Measurements from ENCODE around the gene UGT1A10. TPM values are rescaled to one million over a fixed set of nuclear protein-coding genes. Genes with fewer than 3 reads are reported as not detected.
"Not testable (repeated sequence)": the region's sequence is repeated elsewhere in the genome, so short reads cannot be mapped to it uniquely, and the experiment has no call there.

UGT1A10 gene
- total RNA-seq, 1 experiment from 2014 or later, result not detected

DNA sequence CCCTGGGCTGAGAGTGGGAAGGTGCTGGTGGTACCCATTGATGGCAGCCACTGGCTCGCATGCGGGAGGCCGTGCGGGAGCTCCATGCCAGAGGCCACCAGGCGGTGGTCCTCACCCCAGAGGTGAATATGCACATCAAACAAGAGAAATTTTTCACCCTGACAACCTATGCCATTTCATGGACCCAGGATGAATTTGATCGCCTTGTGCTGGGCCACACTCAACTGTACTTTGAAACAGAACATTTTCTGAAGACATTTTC lies 111.0 kb downstream of the UGT1A10 start (continued):
- TF ChIP-seq, protein P1, sequence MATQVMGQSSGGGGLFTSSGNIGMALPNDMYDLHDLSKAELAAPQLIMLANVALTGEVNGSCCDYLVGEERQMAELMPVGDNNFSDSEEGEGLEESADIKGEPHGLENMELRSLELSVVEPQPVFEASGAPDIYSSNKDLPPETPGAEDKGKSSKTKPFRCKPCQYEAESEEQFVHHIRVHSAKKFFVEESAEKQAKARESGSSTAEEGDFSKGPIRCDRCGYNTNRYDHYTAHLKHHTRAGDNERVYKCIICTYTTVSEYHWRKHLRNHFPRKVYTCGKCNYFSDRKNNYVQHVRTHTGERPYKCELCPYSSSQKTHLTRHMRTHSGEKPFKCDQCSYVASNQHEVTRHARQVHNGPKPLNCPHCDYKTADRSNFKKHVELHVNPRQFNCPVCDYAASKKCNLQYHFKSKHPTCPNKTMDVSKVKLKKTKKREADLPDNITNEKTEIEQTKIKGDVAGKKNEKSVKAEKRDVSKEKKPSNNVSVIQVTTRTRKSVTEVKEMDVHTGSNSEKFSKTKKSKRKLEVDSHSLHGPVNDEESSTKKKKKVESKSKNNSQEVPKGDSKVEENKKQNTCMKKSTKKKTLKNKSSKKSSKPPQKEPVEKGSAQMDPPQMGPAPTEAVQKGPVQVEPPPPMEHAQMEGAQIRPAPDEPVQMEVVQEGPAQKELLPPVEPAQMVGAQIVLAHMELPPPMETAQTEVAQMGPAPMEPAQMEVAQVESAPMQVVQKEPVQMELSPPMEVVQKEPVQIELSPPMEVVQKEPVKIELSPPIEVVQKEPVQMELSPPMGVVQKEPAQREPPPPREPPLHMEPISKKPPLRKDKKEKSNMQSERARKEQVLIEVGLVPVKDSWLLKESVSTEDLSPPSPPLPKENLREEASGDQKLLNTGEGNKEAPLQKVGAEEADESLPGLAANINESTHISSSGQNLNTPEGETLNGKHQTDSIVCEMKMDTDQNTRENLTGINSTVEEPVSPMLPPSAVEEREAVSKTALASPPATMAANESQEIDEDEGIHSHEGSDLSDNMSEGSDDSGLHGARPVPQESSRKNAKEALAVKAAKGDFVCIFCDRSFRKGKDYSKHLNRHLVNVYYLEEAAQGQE (IDR thresholded peaks at IDR 0.05; ENCODE audit: low read depth), result no peak
- TF ChIP-seq ZNF274 (IDR thresholded peaks at IDR 0.05; ENCODE audit: low read depth, low read length) (no peak), POLR2A (IDR thresholded peaks at IDR 0.05; ENCODE audit: borderline replicate concordance, extremely low read depth, insufficient read depth, insufficient read length) (no peak), SP1 (IDR thresholded peaks at IDR 0.05; ENCODE audit: low read depth) (no peak), CBX3 (IDR thresholded peaks at IDR 0.05; ENCODE audit: low read depth) (no peak), ZFX (IDR thresholded peaks at IDR 0.05) (no peak)

DNA sequence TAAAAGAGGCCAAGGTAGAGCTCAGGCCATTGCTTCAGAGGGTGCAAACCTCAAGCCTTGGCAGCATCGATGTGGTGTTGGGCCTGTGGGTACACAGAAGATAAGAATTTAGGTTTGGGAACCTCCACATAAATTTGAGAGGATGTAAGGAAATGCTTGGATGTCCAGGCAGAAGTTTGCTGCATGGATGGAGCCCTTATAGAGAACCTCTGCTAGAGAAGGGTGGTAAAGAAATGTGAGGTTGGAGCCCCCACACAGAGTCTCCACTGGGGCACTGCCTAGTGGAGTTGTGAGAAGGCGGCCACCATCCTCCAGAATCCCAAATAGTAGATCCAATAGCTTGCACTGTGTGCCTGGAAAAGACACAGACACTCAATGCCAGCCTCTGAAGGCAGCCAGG lies 114.4 kb downstream of the UGT1A10 start:
- H3K4me3 ChIP-seq (replicated peaks in 1 of 2; ENCODE audit: low read depth in 1 of 2, low read length in 2 of 2); H3K36me3 ChIP-seq (ENCODE audit: control insufficient read depth in 1 of 2, insufficient read depth in 2 of 2, low read length in 2 of 2); H3K79me2 ChIP-seq (ENCODE audit: insufficient read depth, low read length); H3K9me2 ChIP-seq (ENCODE audit: insufficient read depth); H3K9me3 ChIP-seq (ENCODE audit: control insufficient read depth in 1 of 2, insufficient read depth in 1 of 2, low read depth in 1 of 2, low read length in 2 of 2); H4K20me1 ChIP-seq (ENCODE audit: insufficient read depth); CTCF ChIA-PET; H3K9ac ChIP-seq (ENCODE audit: low read length); H3K27me3 ChIP-seq (ENCODE audit: insufficient read depth, low read length); ATAC-seq; H3K4me2 ChIP-seq (ENCODE audit: low read length); intact Hi-C loops (cut with micrococcal nuclease); RAD21 ChIA-PET (ENCODE audit: low non-redundant PET in 1 of 2, low total read pairs in 2 of 2, uncharacterized antibody in 2 of 2, unreplicated experiment in 2 of 2); DNase-seq (ENCODE audit: low read depth, low spot score); H2AFZ ChIP-seq (ENCODE audit: low read depth, low read length, poor library complexity, severe bottlenecking); H3K4me1 ChIP-seq (ENCODE audit: control insufficient read depth in 1 of 2, insufficient read depth in 2 of 2, low read length in 2 of 2); H3K27ac ChIP-seq (ENCODE audit: low read depth, low read length); BruUV-seq (replicated peaks); POLR2A ChIA-PET: not testable (repeated sequence)

DNA sequence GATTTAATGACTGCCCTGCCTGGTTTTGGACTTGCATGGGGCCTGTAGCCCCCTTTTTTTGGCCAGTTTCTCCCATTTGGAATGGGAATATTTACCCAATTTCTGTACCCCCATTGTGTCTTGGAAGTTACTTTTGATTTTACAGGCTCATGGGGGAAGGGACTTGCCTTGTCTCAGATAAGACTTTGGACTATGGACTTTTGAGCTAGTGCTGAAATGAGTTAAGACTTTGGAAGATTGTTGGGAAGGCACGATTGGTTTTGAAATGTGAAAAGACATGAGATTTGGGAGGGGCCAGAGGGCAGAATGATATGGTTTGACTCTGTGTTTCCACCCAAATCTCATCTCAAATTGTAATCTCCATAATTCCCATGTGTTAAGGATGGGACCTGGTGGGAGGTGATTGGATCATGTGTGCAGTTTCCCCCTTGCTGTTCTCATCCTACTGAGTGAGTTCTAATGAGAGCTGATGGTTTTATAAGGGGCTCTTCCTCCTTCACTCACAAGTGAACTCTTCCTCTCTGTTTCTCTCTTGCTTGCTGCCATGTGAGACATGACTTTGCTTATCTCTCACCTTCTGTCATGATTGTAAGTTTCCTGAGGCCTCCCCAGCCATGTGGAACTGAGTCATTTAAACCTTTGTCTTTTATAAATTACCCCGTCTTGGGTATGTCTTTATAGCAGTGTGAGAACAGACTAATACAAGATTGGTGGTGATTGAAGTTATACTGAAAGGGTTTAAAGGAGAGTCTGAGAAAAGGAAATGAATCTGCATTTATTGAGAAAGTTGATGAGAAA lies 115.2 kb downstream of the UGT1A10 start:
- intact Hi-C loops (cut with micrococcal nuclease); H3K27ac ChIP-seq (ENCODE audit: low read depth, low read length); DNase-seq (ENCODE audit: low read depth, low spot score); H3K9me2 ChIP-seq (ENCODE audit: insufficient read depth); CTCF ChIA-PET; ATAC-seq; H3K4me3 ChIP-seq (replicated peaks in 1 of 2; ENCODE audit: low read depth in 1 of 2, low read length in 2 of 2); RAD21 ChIA-PET (ENCODE audit: low non-redundant PET in 1 of 2, low total read pairs in 2 of 2, uncharacterized antibody in 2 of 2, unreplicated experiment in 2 of 2); H3K79me2 ChIP-seq (ENCODE audit: insufficient read depth, low read length); H3K36me3 ChIP-seq (ENCODE audit: control insufficient read depth in 1 of 2, insufficient read depth in 2 of 2, low read length in 2 of 2); H3K9ac ChIP-seq (ENCODE audit: low read length); POLR2A ChIA-PET; H2AFZ ChIP-seq (ENCODE audit: low read depth, low read length, poor library complexity, severe bottlenecking); H4K20me1 ChIP-seq (ENCODE audit: insufficient read depth); H3K9me3 ChIP-seq (ENCODE audit: control insufficient read depth in 1 of 2, insufficient read depth in 1 of 2, low read depth in 1 of 2, low read length in 2 of 2); H3K27me3 ChIP-seq (ENCODE audit: insufficient read depth, low read length); BruUV-seq (replicated peaks); H3K4me2 ChIP-seq (ENCODE audit: low read length); H3K4me1 ChIP-seq (ENCODE audit: control insufficient read depth in 1 of 2, insufficient read depth in 2 of 2, low read length in 2 of 2): not testable (repeated sequence)

Data from HCT116 (cell line).